K562 (cell line): ENCODE results near the gene SUV39H2. TPM values are rescaled to one million over a fixed set of nuclear protein-coding genes. Genes with fewer than 3 reads are reported as not detected.

Source experiments
- CHD7 ChIP-seq: fragments of 200-600 bp; sonication (generic); IDR thresholded peaks from one replicate; pipeline ENCODE4 v1.6.1; 2012; ENCODE audit warnings: mild to moderate bottlenecking, low read depth, low read length, inconsistent platforms
- TBL1XR1 ChIP-seq, 2 experiments: IDR thresholded peaks; 2 replicates each; pipeline ENCODE4 v1.6.1; 2012; ENCODE audit warnings: improper control_type of control experiment in 2 of 2, low read length in 2 of 2, mild to moderate bottlenecking in 1 of 2
- polyA plus RNA-seq, 8 experiments: library from polyadenylated mRNA; depleted of rRNA in 4 of 8; stranded (reverse) in 5 of 8; unstranded in 3 of 8; fragments of >200 nt; fragmentation: Nextera tagmentation in 2 of 8; fragmentation: Illumina TruSeq in 1 of 8; extraction: Ambion mirVana in 2 of 8; extraction: Trizol in 1 of 8; gene quantifications; 2 replicates each; pipeline versions ENCODE4 v1.2.1 to v1.2.3, GENCODE V29; 2011 to 2014; ENCODE audit warnings: inconsistent platforms in 1 of 8, missing spikeins in 1 of 8
- total RNA-seq, 7 experiments: library from RNA; depleted of rRNA in 6 of 7; stranded (reverse); fragments of >200 nt in 6 of 7; fragmentation: Illumina TruSeq in 2 of 7; extraction: Trizol in 2 of 7; gene quantifications; 2 replicates each; pipeline versions ENCODE4 v1.2.1 to v1.2.3, GENCODE V29; 2011 to 2021; ENCODE audit warnings: low replicate concordance in 1 of 7

The SUV39H2 gene
- total and polyA plus RNA-seq, 9 of the 15 experiments (the other 6 are each of a cell fraction or from before 2014, with no cell fraction given): 24.1 to 54.3 (median 41.3) TPM

GRCh38 chr10:14926061-14926470 lies 47.4 kb downstream of the SUV39H2 start (continued):
- TF ChIP-seq CHD7 (no peak), TBL1XR1 (IDR thresholded peaks at IDR 0.05; ENCODE audit: low read length in 2 of 2) (no peak)
